HG03060 (cell line): ENCODE results near the gene CAPZA1.

Experiments
- ATAC-seq: cut with Tn5 transposase; IDR thresholded peaks from one replicate; pipeline ENCODE4 v1.9.1; 2021; ENCODE audit warnings: low read depth, moderate number of reproducible peaks; ENCODE audit not compliant: unreplicated experiment

Gene CAPZA1

DNA sequence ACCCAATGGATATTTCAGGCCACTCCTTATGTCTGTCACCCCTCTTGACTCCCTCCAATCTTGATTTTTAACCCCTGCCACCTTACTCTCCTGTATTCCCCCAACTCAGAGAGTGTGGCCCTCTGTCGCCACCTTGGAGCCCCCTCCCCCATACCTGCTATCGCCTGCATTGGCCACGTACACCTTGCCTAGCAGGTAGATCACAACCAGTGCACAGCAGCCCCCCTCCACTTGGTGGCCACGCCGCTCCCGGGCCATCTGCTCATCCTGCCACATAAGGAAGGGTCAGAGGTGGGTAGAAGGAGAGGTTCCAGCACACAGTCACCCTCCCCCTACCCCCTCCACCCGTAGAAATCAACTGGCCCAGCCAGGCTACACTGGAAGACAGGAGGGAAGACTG is 92.6 kb downstream of the CAPZA1 start:
- no peak for ATAC-seq

DNA sequence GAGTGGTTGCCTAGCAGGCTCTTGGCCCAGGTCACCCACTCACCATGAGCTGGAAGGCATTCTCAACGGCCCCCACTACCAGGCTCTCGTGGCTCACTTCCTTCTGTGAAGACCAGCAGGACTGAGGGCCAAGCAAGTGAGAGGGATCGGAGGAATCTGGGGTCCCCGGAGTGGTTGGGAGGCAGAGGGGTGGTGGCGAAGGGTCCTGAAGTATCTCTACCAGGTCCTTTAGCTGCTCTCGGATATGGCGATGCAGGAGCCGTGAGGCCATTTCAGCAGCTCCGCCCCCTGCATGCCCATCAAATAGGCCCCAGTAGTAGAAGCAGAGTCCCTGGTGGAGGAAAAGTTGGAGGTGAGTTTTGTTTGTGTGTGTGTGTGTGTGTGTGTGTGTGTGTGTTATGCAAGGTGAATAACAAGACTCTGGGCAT is 93.1 kb downstream of the CAPZA1 start:
- no peak for ATAC-seq

DNA sequence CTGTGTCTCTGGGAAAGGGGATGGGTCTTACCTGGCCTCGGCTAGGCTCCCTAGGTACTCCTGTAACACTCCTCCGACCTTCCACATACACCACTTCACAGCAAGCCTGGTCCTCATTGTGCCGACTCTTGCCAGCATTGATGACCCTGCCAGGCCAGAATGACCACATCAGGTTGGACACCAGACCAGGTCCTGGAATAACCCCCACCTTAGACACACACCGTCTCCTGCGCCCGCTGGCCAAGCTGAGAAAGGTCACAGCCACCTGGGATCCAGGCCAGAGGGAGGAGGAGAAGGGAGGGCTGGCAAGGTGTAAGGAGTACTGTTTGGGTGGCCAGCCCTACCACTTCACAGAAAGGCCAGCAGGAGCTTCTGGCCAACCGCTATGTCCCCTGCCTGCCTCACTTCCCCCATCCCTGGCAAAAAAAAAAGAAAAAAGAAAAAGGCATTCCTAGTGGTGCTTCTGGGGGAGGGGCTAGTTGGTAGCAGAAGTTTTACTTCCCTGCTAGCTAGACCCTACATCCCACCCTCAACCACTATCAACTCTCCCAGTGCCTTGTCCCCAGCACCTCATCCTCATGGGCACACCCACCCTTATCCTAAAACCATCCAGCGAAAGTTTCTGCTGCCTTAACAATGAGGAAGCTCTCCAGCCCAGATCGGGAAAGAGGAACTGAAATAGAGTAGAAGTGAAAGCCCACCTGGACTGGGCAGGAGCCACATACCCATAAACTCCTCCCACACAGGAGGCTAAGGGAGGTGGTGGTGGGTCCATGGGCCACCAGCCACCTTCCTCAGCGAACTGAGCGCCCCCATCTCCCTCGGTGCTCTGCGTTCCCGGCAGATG is 94.1 kb downstream of the CAPZA1 start:
- ATAC-seq, result no peak

DNA sequence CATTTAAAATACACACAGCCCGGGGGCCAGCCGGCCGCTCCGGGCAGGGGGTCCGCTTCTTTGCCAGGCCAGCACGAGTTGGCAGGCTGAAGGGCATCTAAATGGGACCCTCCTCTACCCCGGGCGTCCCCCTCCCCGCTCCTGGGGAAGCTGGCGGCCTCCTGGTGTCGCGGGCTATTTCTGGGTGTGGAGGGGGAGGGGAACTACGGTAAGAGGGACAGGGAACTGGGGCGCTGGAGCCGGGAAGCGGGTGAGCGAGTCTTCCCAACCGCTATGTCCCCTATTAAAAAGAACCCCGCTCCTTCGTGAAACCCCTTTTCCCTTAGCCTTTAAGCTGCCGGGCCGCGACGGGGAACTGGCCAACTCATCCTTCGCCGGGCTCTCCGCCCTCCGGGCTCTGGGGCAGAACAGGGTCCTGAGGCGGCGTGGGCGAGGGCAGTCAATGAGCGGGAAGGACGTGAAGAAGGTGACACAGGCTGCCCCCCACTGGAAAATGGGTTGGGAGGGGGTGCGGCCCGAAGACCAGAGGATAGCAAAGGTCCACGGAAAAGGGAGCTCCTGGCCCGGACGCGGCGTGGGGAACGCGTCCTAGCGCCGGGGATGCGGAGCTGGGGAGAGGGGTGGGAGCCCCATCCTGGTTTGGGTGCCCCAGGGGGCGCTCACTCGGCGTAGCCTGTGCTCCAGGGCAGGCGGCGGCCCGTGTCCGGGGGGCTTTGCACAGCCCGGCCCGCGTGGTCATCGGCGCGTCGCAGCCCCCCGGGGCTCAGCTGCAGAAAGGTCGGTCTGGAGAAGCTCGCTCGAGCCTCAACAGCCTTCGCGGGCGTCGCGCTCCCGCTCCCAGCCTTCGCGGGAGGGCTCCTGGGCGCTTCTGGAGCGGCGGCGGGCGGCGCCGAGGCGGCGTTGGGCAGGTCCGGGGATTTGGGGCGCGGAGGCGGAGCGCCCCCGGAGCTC is 95.0 kb downstream of the CAPZA1 start:
- ATAC-seq, result no peak

DNA sequence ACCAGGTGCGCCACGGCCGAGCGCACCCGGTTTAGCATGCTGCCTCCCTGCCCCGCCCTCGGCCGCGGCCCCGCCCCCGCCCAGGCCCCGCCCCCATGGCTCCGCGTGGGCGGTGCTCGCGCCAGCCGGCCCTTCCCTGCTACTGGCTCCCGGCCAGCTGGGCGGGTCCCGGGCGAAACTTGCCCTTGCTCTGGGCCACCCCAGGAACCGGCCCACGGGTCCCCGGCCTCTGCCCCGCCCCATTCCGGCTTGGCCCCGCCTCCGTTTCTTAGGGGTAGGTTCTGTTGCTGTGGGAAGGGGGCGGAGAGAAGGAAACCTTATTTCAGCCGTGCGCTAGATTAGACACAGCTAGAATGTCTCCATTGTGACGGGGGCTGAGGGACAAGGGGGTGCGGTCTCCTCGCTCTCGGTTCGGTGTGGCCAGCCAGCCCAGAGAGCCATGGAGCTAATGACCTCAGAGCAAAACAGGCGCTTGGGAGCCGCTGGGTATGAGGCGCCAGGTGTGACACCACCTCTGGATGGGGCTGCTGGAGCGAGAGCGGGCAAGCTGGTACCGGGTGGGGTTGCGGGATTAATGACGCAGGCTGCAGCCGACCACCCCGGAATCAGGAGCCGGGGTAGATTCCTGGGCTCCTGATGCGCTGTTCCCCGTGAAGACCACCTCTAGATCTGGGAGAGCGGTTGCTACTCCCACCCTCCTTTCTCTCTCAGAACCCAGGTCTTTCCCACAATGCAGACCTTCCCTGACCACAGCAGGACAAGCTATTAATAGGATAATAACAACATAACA is 95.8 kb downstream of the CAPZA1 start, which contains the start of gene PPM1J:
TSS of gene PPM1J (minus strand) at position 69 of the 790 bp plus-strand sequence. CDS start at position 38, 31 bp downstream.
- ATAC-seq, result peak; percentile 67

DNA sequence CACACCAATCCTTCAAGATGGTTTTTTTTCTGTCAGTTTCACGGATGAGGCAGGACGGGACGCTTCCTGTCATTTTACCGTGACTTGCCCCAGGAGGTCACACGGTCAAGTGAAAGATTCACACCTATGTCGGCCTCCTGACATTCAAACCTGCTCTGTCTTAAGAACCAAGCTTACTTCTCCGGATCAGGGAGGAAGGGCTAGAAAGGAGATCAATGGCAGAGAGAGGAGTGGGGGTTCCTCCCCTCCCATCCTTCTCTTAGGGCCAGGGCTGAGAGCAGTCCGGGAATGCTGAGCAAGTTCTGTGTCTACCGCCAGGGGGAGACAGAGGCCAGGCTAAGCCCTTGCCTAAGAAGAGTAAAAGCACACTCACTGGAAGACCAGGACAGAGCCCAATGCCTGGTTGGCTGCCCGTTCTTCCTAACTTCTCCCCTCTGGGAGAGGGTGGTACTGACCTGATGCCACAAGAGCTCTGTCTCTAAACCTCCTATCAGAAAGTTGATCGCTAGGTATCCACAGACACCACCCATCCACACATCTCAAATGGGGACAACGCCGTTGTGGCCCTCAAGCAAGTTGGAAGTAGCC is 96.6 kb downstream of the CAPZA1 start:
- no peak for ATAC-seq

DNA sequence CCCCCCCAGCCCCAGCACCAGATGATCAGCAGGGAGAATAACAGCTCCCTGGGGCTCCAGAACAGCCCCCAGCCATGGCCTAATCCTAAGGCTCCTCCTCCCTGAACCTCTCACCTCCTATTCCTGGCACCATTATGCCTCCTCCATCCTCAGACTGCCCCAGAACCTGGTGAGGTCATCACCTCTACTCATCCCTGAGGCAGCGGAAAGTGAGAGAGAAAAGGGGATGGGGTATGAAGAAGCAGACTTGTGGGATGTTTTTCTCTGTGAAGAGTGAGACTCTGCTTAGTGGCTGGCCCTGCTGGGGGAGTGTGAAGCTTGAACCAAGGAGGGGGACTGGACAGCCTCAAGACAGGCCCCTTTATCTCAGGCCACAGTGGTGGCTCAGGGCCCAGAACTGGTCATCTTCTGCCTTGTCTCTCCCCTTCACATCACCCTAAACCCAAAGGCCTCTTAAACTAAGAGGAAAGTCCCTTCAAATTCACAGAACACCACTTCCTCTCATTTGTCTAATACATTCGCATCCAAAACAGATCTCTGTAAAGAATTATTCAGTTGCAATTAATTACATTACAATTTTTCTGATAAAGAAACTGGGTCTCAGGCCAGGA is 97.7 kb downstream of the CAPZA1 start:
- ATAC-seq, result no peak

DNA sequence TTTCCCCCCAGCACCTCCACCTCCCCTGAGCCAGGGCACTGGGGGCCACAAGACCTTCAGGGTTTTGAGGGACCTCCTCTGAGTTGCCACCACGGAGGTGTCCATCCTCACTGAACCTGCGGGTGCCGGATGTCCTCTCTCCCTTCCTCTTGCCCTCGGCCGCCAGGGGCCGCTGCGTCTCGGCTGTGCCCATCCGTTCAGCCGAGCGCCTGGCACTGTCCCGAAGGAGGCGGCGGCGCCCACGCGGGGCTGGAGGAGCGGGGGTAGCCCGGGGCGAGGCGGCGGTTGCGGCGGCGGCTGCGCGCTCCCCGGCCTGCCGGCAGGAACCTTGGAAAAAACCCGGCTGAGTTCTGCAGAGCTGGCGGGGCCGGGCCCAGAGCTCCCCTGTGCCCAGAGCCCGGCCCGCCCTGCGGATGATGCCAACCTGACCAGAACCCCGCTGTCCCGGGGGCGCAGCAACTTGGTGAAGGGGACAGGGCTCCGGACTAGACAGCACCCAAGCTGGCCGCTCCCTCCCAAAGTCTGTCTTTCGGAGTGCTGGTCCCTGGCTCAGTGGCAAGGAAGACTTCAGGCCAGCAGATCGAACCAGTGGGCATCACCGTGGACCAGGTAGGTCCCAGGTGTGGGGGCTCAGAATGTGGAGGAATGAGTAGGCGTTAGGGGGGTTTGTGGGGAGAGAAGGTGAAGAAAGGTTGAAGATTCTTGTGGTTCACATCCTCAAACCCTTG is 99.2 kb downstream of the CAPZA1 start:
- no peak for ATAC-seq

DNA sequence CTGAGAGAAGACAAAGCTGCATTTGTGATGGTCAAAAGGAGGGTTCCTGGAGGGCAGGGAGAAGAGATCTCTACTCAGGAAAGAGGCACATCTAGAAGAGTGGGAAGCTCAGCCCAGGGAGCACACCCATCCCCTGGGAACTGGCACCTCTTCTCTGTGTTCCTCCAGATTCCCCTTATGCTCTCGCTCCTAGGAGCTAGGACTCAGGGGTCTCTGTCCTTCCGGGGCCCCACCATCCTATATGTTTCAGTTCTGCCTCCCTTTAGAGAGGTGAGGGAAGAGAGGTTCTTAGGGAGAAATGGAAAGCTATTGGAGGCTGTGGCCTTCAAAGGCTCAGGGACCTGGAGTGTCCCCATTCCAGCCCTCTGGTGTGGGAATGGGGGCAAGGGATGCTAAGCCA is 100.1 kb downstream of the CAPZA1 start:
- ATAC-seq, result no peak

DNA sequence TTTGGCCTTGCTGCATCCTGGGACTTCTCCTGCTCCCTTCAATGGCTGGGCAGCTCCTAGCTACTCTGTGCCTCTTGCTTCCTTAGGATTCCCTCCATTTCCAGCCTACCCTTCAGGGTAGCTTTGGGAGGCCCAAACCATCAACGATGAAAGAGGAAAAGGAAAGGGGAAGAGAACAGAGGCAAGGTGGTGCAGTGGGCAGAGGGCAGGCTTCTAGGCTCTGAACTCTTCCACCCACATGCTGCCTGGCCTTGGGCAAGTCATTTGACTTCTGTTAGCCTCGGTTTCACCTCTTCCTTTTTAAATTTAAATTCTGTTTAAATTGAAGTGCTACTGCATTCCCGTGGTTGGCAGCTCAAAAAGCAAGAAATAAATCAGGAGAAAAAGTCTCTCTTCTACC is 101.2 kb downstream of the CAPZA1 start:
- ATAC-seq, result no peak
